ENCODE measurements around the gene VIM.
A peak's percentile ranks its signal among the peaks of the same experiment; 100 is the strongest.

The VIM gene

DNA sequence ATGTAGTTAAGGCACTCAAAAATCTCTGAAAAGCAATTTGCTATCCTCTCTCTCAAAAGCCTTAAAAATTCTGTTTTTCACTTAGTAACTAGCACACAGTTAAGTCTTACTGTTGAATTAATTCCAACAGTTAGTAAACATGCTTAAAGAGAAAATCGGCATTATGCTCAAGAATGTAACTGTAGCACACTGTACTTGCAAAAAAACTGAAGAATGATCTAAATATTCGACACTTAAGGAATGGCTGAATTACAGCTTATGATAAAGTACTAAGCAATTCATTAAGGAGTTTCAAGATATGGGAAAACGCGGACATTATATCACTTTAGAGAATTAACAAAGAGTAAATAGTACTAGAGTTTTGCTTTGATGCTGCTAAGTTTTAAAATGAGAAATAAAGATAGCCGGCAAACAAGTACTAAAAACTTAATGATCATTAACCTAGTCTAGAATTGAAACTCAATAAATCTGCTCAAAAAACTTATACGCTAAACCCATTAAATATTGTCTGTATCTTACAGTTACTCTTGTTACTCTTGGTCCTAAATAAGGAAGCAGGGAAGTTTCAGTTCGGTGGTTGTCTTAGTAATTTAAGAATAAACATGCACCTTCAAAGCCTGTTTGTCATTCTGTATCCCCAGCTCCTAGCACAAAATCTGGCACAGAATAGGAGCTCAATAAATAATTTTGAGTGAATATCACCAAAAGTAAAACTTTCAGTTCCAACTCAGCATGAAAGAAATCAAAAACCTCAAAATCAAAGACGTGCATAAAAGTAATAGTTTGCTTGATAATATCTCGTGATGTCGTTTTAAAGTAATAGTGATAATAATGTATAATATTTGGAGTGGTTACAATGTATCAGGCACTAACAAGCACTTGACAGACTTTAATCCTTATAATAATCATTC lies 27.8 kb upstream of the VIM start:
- Histone ChIP-seq H3K36me3 (ENCODE audit: control insufficient read depth, insufficient read depth, low read length) (no peaks in the 10 kb centered on the region), H3K9me3 (ENCODE audit: control insufficient read depth, insufficient read depth, low read length) (no peaks in the 10 kb centered on the region), H3K4me3 (ENCODE audit: low read depth, low read length) (peak overlapping the region; percentile 76), H3K9ac (ENCODE audit: low read depth, low read length) (no peak overlapping the region), H3K27me3 (ENCODE audit: control insufficient read depth, insufficient read depth, low read length) (no peaks in the 10 kb centered on the region), H3K4me1 (ENCODE audit: control insufficient read depth, insufficient read depth, low read length) (peaks cover 16% of the 10 kb centered on the region)

DNA sequence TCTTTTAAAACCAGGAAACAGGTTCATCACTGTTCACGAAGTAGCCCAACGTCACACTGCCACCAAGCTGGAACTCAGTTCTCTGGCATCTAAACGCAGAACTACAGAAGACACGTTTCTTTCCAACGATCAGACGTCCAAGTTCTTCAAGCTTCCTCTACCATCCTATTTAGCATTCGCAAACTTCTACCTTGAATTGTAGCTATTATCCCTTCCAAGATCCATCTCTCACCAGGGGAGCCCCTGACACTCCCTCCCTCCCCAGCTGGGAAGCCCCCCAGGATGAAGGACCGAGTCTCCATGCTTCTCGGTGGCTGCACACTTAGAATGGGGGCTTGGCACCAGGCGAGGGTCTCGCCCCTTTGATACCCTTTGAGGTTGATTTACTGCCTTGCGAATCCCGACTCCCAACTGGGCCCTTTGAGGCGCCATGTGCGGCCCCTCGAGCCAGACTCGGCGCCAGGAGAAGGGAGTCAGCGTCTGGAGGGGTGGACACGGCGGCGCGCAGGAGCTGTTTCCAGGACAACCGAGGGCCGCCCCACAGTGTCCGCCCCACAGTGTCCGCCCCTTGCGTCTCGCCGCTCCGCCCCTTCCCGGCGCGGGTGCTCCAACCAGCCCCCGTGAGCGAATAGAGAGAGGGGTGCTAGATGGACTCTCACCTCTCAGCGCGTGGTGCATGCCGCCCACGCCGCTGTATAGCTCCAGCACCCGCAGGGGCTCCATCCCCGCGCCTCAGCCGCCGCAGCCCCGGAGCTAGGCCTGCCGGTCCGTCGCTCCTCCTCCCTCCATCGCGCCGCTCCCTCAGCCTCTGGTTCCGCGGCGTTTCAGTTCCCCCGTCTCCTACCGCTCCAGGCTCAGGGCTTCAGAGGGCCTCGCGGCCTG lies 26.9 kb upstream of the VIM start, which contains the start of gene TRDMT1:
TRDMT1 (minus strand) TSS at position 761 of the 882 bp plus-strand sequence; CDS start at position 723, 38 bp downstream.
- Histone ChIP-seq H3K4me1 (ENCODE audit: control insufficient read depth, insufficient read depth, low read length) (peaks cover 16% of the 10 kb centered on the region), H3K4me3 (ENCODE audit: low read depth, low read length) (peak within 1 kb of the TSS; percentile 76), H3K9ac (ENCODE audit: low read depth, low read length) (peak within 1 kb of the TSS; percentile 67), H3K36me3 (ENCODE audit: control insufficient read depth, insufficient read depth, low read length) (no peaks in the 10 kb centered on the region), H3K9me3 (ENCODE audit: control insufficient read depth, insufficient read depth, low read length) (no peaks in the 10 kb centered on the region), H3K27me3 (ENCODE audit: control insufficient read depth, insufficient read depth, low read length) (no peaks in the 10 kb centered on the region)

DNA sequence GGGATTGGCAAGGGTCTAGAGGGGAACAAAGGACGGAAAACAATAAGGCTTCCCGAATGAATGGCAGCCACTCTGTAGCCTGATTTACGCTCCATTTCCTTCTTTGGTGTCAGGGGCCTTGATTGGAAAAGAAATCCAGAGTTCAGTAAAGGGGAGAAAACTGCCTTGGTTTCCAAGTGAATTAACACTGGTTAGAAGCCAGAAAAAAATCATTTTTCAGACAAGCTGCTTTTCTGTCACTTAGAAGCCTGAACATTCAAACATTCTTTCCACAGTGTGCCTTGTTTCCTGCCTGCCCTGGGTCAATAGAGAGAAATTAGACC lies 26.3 kb upstream of the VIM start:
- Histone ChIP-seq H3K4me1 (ENCODE audit: control insufficient read depth, insufficient read depth, low read length) (peaks cover 16% of the 10 kb centered on the region), H3K9me3 (ENCODE audit: control insufficient read depth, insufficient read depth, low read length) (no peaks in the 10 kb centered on the region), H3K4me3 (ENCODE audit: low read depth, low read length) (peak overlapping the region; percentile 76), H3K27me3 (ENCODE audit: control insufficient read depth, insufficient read depth, low read length) (no peaks in the 10 kb centered on the region), H3K36me3 (ENCODE audit: control insufficient read depth, insufficient read depth, low read length) (no peaks in the 10 kb centered on the region), H3K9ac (ENCODE audit: low read depth, low read length) (peak overlapping the region; percentile 38)

DNA sequence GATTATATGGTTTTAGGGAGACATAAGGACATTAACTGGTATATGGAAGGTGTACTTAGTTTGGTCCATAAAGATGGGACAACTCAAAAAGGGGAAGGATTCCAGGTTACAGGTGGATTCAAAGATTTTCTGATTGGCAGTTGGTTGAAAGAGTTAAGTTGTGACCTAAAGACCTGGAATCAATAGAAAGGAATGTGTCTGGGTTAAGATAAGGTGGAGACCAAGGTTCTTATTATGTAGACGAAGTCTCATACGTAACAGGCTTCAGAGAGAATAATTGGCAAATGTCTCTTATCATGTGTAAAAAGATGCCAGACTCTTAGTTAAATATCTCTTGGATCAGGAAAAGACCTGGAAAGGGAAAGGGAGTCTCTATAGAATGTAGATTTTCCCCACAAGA lies 25.5 kb upstream of the VIM start:
- Histone ChIP-seq H3K4me3 (ENCODE audit: low read depth, low read length) (no peak overlapping the region), H3K9ac (ENCODE audit: low read depth, low read length) (no peak overlapping the region), H3K36me3 (ENCODE audit: control insufficient read depth, insufficient read depth, low read length) (no peaks in the 10 kb centered on the region), H3K9me3 (ENCODE audit: control insufficient read depth, insufficient read depth, low read length) (no peaks in the 10 kb centered on the region), H3K27me3 (ENCODE audit: control insufficient read depth, insufficient read depth, low read length) (no peaks in the 10 kb centered on the region), H3K4me1 (ENCODE audit: control insufficient read depth, insufficient read depth, low read length) (peaks cover 16% of the 10 kb centered on the region)

DNA sequence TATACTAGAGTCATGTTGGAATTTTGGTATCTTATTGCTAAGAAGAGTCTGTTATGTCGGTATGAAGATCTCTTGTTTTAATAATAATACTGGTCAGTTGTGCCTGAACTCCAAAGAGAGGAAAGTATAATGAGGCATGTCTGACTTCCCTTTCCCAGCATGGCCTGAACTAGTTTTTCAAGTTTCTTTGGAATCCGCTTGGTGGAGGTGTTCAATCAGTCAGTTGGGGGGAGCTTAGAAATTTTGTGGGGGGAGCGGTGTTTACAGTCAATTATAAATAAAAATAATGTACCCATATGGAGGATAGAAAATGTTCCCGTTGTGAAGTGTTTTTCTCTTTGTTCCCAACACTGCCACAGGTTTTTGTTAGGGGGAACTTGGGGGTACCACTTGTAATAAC lies 25.0 kb upstream of the VIM start:
- peaks cover 16% of the 10 kb centered on the region for H3K4me1 ChIP-seq (ENCODE audit: control insufficient read depth, insufficient read depth, low read length)
- no peaks in the 10 kb centered on the region for H3K9me3 ChIP-seq (ENCODE audit: control insufficient read depth, insufficient read depth, low read length)
- no peaks in the 10 kb centered on the region for H3K27me3 ChIP-seq (ENCODE audit: control insufficient read depth, insufficient read depth, low read length)
- no peaks in the 10 kb centered on the region for H3K36me3 ChIP-seq (ENCODE audit: control insufficient read depth, insufficient read depth, low read length)
- H3K4me3 ChIP-seq (ENCODE audit: low read depth, low read length): no peak overlapping the region
- H3K9ac ChIP-seq (ENCODE audit: low read depth, low read length): no peak overlapping the region

DNA sequence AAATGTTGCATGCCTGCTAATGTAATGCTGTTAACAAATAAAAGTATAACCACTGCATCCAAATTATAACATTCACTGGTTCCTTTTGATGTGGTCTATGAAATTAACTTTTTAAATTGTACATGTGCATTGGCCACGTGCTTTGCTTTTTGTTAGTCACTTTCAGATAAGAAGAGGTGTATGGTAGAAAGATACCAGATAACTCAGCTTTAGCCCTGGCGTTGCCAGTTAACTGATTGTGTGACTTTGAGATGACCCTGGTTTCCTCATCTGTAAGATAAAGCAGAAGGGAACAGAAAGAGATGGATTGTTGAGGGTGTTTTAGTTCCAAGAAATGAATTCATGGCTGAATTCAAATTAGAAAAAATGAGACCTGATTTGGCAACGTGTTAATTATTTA lies 24.6 kb upstream of the VIM start:
- H3K27me3 ChIP-seq (ENCODE audit: control insufficient read depth, insufficient read depth, low read length): no peaks in the 10 kb centered on the region
- no peak overlapping the region for H3K9ac ChIP-seq (ENCODE audit: low read depth, low read length)
- H3K9me3 ChIP-seq (ENCODE audit: control insufficient read depth, insufficient read depth, low read length): no peaks in the 10 kb centered on the region
- peaks cover 16% of the 10 kb centered on the region for H3K4me1 ChIP-seq (ENCODE audit: control insufficient read depth, insufficient read depth, low read length)
- no peak overlapping the region for H3K4me3 ChIP-seq (ENCODE audit: low read depth, low read length)
- no peaks in the 10 kb centered on the region for H3K36me3 ChIP-seq (ENCODE audit: control insufficient read depth, insufficient read depth, low read length)

DNA sequence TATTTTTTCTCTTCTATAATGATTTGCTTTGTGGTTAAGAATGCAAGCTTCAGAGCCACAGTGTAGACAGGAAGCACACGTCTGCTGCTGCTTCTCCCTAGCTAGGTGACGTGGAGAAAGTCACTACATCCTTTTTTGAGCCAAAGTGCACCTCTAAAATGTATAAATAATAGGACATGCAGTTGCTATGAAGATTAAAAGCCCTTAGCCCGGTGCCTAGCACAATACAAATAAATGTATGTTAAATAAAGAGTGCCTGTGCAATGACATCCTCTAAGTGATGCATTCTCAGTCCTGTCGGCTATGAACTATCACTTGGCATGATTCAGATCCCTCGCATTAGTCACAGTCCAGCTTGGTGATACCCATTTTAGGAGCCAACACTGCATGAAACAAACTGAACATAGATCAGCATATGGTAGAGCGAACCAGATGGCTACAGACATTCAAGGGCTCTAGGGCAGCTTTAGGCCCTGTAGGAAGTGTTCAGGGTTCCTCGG lies 21.8 kb upstream of the VIM start:
- no peaks in the 10 kb centered on the region for H3K36me3 ChIP-seq (ENCODE audit: control insufficient read depth, insufficient read depth, low read length)
- no peaks in the 10 kb centered on the region for H3K9me3 ChIP-seq (ENCODE audit: control insufficient read depth, insufficient read depth, low read length)
- H3K4me1 ChIP-seq (ENCODE audit: control insufficient read depth, insufficient read depth, low read length): no peaks in the 10 kb centered on the region
- H3K4me3 ChIP-seq (ENCODE audit: low read depth, low read length): no peak overlapping the region
- H3K27me3 ChIP-seq (ENCODE audit: control insufficient read depth, insufficient read depth, low read length): no peaks in the 10 kb centered on the region
- no peak overlapping the region for H3K9ac ChIP-seq (ENCODE audit: low read depth, low read length)

DNA sequence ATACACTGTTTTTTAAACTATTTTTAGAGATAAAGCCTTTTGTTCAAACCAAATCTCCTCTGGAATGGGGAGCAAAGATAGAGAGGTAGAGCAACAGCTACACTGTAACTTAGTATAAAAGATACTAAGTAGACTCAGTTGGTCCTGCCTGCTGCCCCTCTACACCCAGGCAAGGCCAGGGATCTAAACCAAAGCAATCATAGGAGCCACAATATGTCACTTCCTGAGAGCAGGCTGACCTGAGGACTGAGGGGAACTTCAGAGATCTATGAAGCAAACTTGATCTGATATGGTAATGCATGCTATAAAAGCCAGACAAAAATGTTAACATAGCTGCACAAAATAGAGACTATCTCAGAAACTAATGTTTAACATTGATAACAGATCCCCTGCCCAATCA lies 19.6 kb upstream of the VIM start:
- no peaks in the 10 kb centered on the region for H3K36me3 ChIP-seq (ENCODE audit: control insufficient read depth, insufficient read depth, low read length)
- no peaks in the 10 kb centered on the region for H3K9me3 ChIP-seq (ENCODE audit: control insufficient read depth, insufficient read depth, low read length)
- H3K27me3 ChIP-seq (ENCODE audit: control insufficient read depth, insufficient read depth, low read length): no peaks in the 10 kb centered on the region
- no peaks in the 10 kb centered on the region for H3K4me1 ChIP-seq (ENCODE audit: control insufficient read depth, insufficient read depth, low read length)
- H3K4me3 ChIP-seq (ENCODE audit: low read depth, low read length): no peak overlapping the region
- H3K9ac ChIP-seq (ENCODE audit: low read depth, low read length): no peak overlapping the region

DNA sequence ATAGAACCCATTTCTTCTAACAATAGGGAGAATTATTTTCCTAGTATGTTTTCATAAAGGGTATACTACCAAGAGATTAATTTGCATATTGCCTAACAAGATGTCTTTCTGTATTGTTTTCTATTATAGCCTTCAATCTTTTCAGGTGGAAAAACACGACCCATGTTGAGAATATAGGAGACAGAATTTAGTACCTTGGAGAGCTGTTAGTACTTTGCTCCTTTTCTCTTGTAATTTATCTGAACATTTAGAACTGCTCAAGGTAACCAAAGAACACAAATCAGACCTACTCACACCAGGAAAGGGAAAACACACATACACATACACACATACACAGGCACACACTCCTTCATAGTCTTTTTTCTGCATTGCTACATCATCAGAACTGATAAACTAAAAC lies 18.7 kb upstream of the VIM start:
- Histone ChIP-seq H3K9me3 (ENCODE audit: control insufficient read depth, insufficient read depth, low read length) (no peaks in the 10 kb centered on the region), H3K9ac (ENCODE audit: low read depth, low read length) (no peak overlapping the region), H3K4me1 (ENCODE audit: control insufficient read depth, insufficient read depth, low read length) (peaks cover under 1% of the 10 kb centered on the region), H3K4me3 (ENCODE audit: low read depth, low read length) (no peak overlapping the region), H3K27me3 (ENCODE audit: control insufficient read depth, insufficient read depth, low read length) (no peaks in the 10 kb centered on the region), H3K36me3 (ENCODE audit: control insufficient read depth, insufficient read depth, low read length) (no peaks in the 10 kb centered on the region)

DNA sequence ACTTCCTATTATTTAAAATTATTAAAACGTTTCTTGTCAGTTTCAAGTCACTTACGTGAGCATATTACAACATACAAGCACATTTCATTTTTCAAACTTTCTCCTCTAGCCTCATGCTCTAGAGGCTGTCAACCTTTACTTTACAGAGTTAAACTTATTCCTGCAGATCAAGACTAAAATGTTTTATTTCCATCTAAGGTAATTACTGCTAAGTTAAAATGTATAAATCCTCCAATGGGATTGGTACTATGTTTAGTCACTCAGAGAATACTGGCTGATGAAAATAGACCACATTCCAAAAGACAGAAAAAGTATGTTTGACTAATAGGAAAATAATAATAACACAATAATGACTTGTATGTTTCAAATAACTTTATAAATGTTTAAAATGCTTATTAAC lies 18.2 kb upstream of the VIM start:
- no peak overlapping the region for H3K9ac ChIP-seq (ENCODE audit: low read depth, low read length)

DNA sequence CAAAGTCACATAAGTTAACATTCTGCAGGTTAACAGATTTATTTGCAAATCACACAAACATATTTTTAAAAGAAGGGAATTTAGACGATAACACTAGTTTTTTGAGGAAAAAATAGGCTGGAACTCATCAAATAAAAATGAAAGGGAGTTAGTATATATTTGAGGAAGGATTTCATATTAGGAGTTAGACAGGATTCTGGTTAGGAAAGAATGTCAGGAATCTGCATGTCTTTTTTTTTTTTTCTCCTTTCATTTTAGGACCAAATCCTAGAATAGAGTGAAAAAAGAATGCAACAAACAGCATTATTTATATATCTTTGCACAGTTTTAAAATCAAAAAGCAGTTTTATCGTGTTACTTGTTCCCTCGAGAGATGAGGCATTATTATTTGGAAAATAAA lies 17.7 kb upstream of the VIM start:
- H3K4me1 ChIP-seq (ENCODE audit: control insufficient read depth, insufficient read depth, low read length): peaks cover 4% of the 10 kb centered on the region
- H3K9ac ChIP-seq (ENCODE audit: low read depth, low read length): no peak overlapping the region
- no peak overlapping the region for H3K4me3 ChIP-seq (ENCODE audit: low read depth, low read length)
- H3K27me3 ChIP-seq (ENCODE audit: control insufficient read depth, insufficient read depth, low read length): no peaks in the 10 kb centered on the region
- H3K36me3 ChIP-seq (ENCODE audit: control insufficient read depth, insufficient read depth, low read length): no peaks in the 10 kb centered on the region
- H3K9me3 ChIP-seq (ENCODE audit: control insufficient read depth, insufficient read depth, low read length): no peaks in the 10 kb centered on the region

More for the DNA sequence above, 18.2 kb upstream of the VIM start:
- Histone ChIP-seq H3K4me1 (ENCODE audit: control insufficient read depth, insufficient read depth, low read length) (peaks cover 4% of the 10 kb centered on the region), H3K4me3 (ENCODE audit: low read depth, low read length) (no peak overlapping the region), H3K36me3 (ENCODE audit: control insufficient read depth, insufficient read depth, low read length) (no peaks in the 10 kb centered on the region), H3K27me3 (ENCODE audit: control insufficient read depth, insufficient read depth, low read length) (no peaks in the 10 kb centered on the region), H3K9me3 (ENCODE audit: control insufficient read depth, insufficient read depth, low read length) (no peaks in the 10 kb centered on the region)
